GM19395 (cell line): Measurements from ENCODE around the gene SALL2.

Source experiments
- ATAC-seq: cut with Tn5 transposase; IDR thresholded peaks from one replicate; pipeline ENCODE4 v1.9.1; 2021; ENCODE audit warnings: mild to moderate bottlenecking, moderate library complexity; ENCODE audit not compliant: unreplicated experiment

Gene SALL2

GRCh38 chr14:21528381-21529348 is 2.5 kb upstream of the SALL2 start:
- ATAC-seq = no peak

- no peak for ATAC-seq
These were observed 1.2 kb upstream of the SALL2 start for GRCh38 chr14:21527318-21527679.

GRCh38 chr14:21526672-21527317 is 649 bp upstream of the SALL2 start:
- ATAC-seq = peak; percentile 60

- no peak for ATAC-seq
These were observed 580 bp downstream of the SALL2 start for GRCh38 chr14:21525571-21525961.

- ATAC-seq = no peak
These were observed 1.3 kb downstream of the SALL2 start for GRCh38 chr14:21524575-21525490.

- ATAC-seq = no peak
These were observed 2.9 kb downstream of the SALL2 start for GRCh38 chr14:21523203-21523602.

GRCh38 chr14:21521501-21521900 is 4.6 kb downstream of the SALL2 start:
- ATAC-seq = no peak

- no peak for ATAC-seq
These were observed 5.4 kb downstream of the SALL2 start for GRCh38 chr14:21520767-21521166.

GRCh38 chr14:21518725-21519124 is 7.4 kb downstream of the SALL2 start:
- ATAC-seq = no peak

GRCh38 chr14:21514341-21514740 is 11.8 kb downstream of the SALL2 start:
- ATAC-seq = no peak

GRCh38 chr14:21510735-21511657 is 15.2 kb downstream of the SALL2 start, which contains the start of gene METTL3:
METTL3 (minus strand) TSS chr14:21511340; CDS start chr14:21511223, 117 bp downstream.
- ATAC-seq = peak; percentile 99

GRCh38 chr14:21509432-21510143 is 16.6 kb downstream of the SALL2 start:
- ATAC-seq = no peak

GRCh38 chr14:21506557-21506956 is 19.6 kb downstream of the SALL2 start:
- ATAC-seq = no peak

- peak; percentile 83 for ATAC-seq
These were observed 21.1 kb downstream of the SALL2 start for GRCh38 chr14:21505012-21505553.

GRCh38 chr14:21503376-21503775 is 22.8 kb downstream of the SALL2 start:
- no peak for ATAC-seq

GRCh38 chr14:21501568-21501967 is 24.6 kb downstream of the SALL2 start:
- ATAC-seq = no peak

GRCh38 chr14:21498540-21499526 is 27.3 kb downstream of the SALL2 start:
- ATAC-seq = peak; percentile 52

GRCh38 chr14:21496453-21496852 is 29.7 kb downstream of the SALL2 start:
- ATAC-seq = no peak
